Sigmoid colon (tissue), 4 donors: Measurements from ENCODE around the gene ARHGAP10.

Experiments used
- EP300 ChIP-seq, 4 donors: sonication (generic); formaldehyde crosslinking; IDR thresholded peaks; one replicate each; pipeline ENCODE4 v1.6.1; 2017; ENCODE audit warnings: antibody characterized with exemption in 4 of 4
- POLR2A ChIP-seq, 2 donors: fragments of 450-650 bp; IDR thresholded peaks; one replicate each; pipeline ENCODE4 v1.6.1; 2016; ENCODE audit warnings: antibody characterized with exemption in 2 of 2, mild to moderate bottlenecking in 2 of 2, moderate library complexity in 2 of 2
- TF ChIP-seq, protein P1 (sequence below), 4 experiments: fragments of 450-650 bp in 3 of 4; fragments of 200-600 bp in 1 of 4; IDR thresholded peaks; one replicate each; pipeline ENCODE4 v1.5.1; 2016 to 2019; ENCODE audit warnings: antibody characterized with exemption in 4 of 4, mild to moderate bottlenecking in 3 of 4, moderate library complexity in 2 of 4

DNA sequence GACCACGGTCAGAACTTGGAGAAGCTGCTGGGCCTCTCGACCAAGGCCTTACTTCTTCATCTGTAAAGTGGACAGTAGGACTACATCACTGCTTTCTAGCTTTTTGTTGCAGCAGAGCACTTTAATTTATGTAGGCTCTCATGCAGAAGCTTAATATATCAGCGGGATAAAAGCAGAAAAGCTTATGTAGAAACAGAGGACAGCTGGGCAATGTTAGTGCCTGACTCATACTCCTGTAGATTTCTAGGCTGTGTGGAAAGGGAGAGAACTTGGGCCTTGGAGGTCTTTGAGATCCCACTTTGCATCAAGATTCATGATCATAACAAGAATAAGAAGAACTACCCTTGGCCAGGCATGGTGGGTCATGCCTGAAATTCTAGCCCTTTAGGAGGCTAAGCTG is 91.2 kb downstream of the ARHGAP10 start:
- TF ChIP-seq, protein P1, sequence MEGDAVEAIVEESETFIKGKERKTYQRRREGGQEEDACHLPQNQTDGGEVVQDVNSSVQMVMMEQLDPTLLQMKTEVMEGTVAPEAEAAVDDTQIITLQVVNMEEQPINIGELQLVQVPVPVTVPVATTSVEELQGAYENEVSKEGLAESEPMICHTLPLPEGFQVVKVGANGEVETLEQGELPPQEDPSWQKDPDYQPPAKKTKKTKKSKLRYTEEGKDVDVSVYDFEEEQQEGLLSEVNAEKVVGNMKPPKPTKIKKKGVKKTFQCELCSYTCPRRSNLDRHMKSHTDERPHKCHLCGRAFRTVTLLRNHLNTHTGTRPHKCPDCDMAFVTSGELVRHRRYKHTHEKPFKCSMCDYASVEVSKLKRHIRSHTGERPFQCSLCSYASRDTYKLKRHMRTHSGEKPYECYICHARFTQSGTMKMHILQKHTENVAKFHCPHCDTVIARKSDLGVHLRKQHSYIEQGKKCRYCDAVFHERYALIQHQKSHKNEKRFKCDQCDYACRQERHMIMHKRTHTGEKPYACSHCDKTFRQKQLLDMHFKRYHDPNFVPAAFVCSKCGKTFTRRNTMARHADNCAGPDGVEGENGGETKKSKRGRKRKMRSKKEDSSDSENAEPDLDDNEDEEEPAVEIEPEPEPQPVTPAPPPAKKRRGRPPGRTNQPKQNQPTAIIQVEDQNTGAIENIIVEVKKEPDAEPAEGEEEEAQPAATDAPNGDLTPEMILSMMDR (IDR thresholded peaks at IDR 0.05) = no peak
- no peak for TF ChIP-seq POLR2A (IDR thresholded peaks at IDR 0.05)
- TF ChIP-seq EP300 (IDR thresholded peaks at IDR 0.05) = peak in 1 of 4 donors; percentile 14
